GM20000 (cell line): Measurements from ENCODE around the gene TMEM86B.

Source experiments
- DNase-seq: peaks from one replicate; pipeline ENCODE4 v3.0.0; 2012; ENCODE audit warnings: low spot score
- CTCF ChIP-seq: IDR thresholded peaks from 2 replicates; pipeline ENCODE4 v1.5.1; 2012; ENCODE audit warnings: mild to moderate bottlenecking, control low read depth; ENCODE audit errors: extremely low read depth, missing control alignments

The TMEM86B gene

GRCh38 chr19:55238030-55238429, 9.5 kb upstream of the TMEM86B start:
- no peak for TF ChIP-seq CTCF
- DNase-seq, result no peak

GRCh38 chr19:55232986-55233385, 4.4 kb upstream of the TMEM86B start:
- TF ChIP-seq CTCF, result no peak

GRCh38 chr19:55232286-55232602, 3.7 kb upstream of the TMEM86B start:
- no peak for DNase-seq
- no peak for TF ChIP-seq CTCF

More at GRCh38 chr19:55232986-55233385, 4.4 kb upstream of the TMEM86B start:
- no peak for DNase-seq

- TF ChIP-seq CTCF, result no peak
- no peak for DNase-seq
Measured at GRCh38 chr19:55231391-55232285, 3.1 kb upstream of the TMEM86B start.

- DNase-seq, result no peak
- no peak for TF ChIP-seq CTCF
Measured at GRCh38 chr19:55230780-55231179, 2.2 kb upstream of the TMEM86B start.

- TF ChIP-seq CTCF, result no peak
- DNase-seq, result no peak
Measured at GRCh38 chr19:55230329-55230728, 1.8 kb upstream of the TMEM86B start.

GRCh38 chr19:55229789-55230182, 1.2 kb upstream of the TMEM86B start:
- DNase-seq, result no peak
- TF ChIP-seq CTCF, result no peak
